ENCODE data around the gene PRPH. TPM values are rescaled to one million over a fixed set of nuclear protein-coding genes. Genes with fewer than 3 reads are reported as not detected.
A peak's percentile ranks its signal among the peaks of the same experiment; 100 is the strongest.

The PRPH gene
- total and polyA plus RNA-seq, 9 of the 15 experiments (the other 6 are each of a cell fraction or from before 2014, with no cell fraction given), result 0.27 to 1.9 (median 1.3) TPM; not detected in 1

DNA sequence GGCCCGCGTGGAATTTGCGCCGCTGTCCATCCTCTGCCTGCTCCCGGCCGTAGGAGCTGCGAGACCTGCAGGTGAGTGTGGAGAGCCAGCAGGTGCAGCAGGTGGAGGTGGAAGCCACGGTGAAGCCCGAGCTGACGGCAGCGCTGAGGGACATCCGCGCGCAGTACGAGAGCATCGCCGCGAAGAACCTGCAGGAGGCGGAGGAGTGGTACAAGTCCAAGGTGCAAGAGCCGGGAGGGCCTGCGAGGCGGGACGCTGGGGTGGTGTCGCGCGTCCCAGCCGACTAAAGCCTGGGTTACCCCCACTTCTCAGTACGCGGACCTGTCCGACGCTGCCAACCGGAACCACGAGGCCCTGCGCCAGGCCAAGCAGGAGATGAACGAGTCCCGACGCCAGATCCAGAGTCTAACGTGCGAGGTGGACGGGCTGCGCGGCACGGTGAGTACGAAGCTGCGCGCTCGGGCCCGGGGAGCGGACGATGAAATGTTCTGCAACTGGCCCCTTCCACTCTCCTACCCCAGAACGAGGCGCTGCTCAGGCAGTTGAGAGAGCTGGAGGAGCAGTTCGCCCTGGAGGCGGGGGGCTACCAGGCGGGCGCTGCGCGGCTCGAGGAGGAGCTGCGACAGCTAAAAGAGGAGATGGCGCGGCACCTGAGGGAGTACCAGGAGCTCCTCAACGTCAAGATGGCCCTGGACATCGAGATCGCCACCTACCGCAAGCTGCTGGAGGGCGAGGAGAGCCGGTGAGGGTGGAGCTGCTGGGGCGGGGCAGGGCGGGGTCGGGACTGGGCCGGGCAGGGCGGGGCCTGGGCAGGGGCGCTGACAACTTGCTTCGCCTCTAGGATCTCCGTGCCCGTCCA, 2.1 kb downstream of the PRPH start (continued):
- TF ChIP-seq, protein P1, sequence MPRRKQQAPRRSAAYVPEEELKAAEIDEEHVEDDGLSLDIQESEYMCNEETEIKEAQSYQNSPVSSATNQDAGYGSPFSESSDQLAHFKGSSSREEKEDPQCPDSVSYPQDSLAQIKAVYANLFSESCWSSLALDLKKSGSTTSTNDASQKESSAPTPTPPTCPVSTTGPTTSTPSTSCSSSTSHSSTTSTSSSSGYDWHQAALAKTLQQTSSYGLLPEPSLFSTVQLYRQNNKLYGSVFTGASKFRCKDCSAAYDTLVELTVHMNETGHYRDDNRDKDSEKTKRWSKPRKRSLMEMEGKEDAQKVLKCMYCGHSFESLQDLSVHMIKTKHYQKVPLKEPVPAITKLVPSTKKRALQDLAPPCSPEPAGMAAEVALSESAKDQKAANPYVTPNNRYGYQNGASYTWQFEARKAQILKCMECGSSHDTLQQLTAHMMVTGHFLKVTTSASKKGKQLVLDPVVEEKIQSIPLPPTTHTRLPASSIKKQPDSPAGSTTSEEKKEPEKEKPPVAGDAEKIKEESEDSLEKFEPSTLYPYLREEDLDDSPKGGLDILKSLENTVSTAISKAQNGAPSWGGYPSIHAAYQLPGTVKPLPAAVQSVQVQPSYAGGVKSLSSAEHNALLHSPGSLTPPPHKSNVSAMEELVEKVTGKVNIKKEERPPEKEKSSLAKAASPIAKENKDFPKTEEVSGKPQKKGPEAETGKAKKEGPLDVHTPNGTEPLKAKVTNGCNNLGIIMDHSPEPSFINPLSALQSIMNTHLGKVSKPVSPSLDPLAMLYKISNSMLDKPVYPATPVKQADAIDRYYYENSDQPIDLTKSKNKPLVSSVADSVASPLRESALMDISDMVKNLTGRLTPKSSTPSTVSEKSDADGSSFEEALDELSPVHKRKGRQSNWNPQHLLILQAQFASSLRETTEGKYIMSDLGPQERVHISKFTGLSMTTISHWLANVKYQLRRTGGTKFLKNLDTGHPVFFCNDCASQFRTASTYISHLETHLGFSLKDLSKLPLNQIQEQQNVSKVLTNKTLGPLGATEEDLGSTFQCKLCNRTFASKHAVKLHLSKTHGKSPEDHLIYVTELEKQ (CRISPR knock-in tag; IDR thresholded peaks at IDR 0.05), result no peak
- TF ChIP-seq, protein P2, sequence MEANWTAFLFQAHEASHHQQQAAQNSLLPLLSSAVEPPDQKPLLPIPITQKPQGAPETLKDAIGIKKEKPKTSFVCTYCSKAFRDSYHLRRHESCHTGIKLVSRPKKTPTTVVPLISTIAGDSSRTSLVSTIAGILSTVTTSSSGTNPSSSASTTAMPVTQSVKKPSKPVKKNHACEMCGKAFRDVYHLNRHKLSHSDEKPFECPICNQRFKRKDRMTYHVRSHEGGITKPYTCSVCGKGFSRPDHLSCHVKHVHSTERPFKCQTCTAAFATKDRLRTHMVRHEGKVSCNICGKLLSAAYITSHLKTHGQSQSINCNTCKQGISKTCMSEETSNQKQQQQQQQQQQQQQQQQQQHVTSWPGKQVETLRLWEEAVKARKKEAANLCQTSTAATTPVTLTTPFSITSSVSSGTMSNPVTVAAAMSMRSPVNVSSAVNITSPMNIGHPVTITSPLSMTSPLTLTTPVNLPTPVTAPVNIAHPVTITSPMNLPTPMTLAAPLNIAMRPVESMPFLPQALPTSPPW (CRISPR knock-in tag; IDR thresholded peaks at IDR 0.05), result peak; percentile 80
- TF ChIP-seq, protein P3, sequence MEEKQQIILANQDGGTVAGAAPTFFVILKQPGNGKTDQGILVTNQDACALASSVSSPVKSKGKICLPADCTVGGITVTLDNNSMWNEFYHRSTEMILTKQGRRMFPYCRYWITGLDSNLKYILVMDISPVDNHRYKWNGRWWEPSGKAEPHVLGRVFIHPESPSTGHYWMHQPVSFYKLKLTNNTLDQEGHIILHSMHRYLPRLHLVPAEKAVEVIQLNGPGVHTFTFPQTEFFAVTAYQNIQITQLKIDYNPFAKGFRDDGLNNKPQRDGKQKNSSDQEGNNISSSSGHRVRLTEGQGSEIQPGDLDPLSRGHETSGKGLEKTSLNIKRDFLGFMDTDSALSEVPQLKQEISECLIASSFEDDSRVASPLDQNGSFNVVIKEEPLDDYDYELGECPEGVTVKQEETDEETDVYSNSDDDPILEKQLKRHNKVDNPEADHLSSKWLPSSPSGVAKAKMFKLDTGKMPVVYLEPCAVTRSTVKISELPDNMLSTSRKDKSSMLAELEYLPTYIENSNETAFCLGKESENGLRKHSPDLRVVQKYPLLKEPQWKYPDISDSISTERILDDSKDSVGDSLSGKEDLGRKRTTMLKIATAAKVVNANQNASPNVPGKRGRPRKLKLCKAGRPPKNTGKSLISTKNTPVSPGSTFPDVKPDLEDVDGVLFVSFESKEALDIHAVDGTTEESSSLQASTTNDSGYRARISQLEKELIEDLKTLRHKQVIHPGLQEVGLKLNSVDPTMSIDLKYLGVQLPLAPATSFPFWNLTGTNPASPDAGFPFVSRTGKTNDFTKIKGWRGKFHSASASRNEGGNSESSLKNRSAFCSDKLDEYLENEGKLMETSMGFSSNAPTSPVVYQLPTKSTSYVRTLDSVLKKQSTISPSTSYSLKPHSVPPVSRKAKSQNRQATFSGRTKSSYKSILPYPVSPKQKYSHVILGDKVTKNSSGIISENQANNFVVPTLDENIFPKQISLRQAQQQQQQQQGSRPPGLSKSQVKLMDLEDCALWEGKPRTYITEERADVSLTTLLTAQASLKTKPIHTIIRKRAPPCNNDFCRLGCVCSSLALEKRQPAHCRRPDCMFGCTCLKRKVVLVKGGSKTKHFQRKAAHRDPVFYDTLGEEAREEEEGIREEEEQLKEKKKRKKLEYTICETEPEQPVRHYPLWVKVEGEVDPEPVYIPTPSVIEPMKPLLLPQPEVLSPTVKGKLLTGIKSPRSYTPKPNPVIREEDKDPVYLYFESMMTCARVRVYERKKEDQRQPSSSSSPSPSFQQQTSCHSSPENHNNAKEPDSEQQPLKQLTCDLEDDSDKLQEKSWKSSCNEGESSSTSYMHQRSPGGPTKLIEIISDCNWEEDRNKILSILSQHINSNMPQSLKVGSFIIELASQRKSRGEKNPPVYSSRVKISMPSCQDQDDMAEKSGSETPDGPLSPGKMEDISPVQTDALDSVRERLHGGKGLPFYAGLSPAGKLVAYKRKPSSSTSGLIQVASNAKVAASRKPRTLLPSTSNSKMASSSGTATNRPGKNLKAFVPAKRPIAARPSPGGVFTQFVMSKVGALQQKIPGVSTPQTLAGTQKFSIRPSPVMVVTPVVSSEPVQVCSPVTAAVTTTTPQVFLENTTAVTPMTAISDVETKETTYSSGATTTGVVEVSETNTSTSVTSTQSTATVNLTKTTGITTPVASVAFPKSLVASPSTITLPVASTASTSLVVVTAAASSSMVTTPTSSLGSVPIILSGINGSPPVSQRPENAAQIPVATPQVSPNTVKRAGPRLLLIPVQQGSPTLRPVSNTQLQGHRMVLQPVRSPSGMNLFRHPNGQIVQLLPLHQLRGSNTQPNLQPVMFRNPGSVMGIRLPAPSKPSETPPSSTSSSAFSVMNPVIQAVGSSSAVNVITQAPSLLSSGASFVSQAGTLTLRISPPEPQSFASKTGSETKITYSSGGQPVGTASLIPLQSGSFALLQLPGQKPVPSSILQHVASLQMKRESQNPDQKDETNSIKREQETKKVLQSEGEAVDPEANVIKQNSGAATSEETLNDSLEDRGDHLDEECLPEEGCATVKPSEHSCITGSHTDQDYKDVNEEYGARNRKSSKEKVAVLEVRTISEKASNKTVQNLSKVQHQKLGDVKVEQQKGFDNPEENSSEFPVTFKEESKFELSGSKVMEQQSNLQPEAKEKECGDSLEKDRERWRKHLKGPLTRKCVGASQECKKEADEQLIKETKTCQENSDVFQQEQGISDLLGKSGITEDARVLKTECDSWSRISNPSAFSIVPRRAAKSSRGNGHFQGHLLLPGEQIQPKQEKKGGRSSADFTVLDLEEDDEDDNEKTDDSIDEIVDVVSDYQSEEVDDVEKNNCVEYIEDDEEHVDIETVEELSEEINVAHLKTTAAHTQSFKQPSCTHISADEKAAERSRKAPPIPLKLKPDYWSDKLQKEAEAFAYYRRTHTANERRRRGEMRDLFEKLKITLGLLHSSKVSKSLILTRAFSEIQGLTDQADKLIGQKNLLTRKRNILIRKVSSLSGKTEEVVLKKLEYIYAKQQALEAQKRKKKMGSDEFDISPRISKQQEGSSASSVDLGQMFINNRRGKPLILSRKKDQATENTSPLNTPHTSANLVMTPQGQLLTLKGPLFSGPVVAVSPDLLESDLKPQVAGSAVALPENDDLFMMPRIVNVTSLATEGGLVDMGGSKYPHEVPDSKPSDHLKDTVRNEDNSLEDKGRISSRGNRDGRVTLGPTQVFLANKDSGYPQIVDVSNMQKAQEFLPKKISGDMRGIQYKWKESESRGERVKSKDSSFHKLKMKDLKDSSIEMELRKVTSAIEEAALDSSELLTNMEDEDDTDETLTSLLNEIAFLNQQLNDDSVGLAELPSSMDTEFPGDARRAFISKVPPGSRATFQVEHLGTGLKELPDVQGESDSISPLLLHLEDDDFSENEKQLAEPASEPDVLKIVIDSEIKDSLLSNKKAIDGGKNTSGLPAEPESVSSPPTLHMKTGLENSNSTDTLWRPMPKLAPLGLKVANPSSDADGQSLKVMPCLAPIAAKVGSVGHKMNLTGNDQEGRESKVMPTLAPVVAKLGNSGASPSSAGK (IDR thresholded peaks at IDR 0.05), result peak; percentile 84
- TF ChIP-seq GABPB1 (CRISPR knock-in tag; IDR thresholded peaks at IDR 0.05), result peak; percentile 30; the same call in 1 of the 2 replicates
- TF ChIP-seq MYC (IDR thresholded peaks at IDR 0.05; ENCODE audit: low read depth, low read length), result 0 out of 2 replicates have a peak, but pooled peaks have one; percentile 15
- no peak for TF ChIP-seq MYC (CRISPR knock-in tag; IDR thresholded peaks at IDR 0.05; ENCODE audit: borderline replicate concordance, low read depth)
- 0 out of 2 replicates have a peak, but pooled peaks have one; percentile 1 for TF ChIP-seq ATF7 (IDR thresholded peaks at IDR 0.05)

Data from K562 (cell line).